Activated naive CD8-positive, alpha-beta T cell (primary cell): Measurements from ENCODE around the gene FGF12.

Experiments used
- H3K27ac Mint-ChIP-seq: one replicate; pipeline ENCODE4 v1.8.0; 2021; ENCODE audit warnings: mixed read lengths
- H3K27me3 Mint-ChIP-seq: one replicate; pipeline ENCODE4 v1.8.0; 2021; ENCODE audit warnings: mixed read lengths
- H3K36me3 Mint-ChIP-seq: one replicate; pipeline ENCODE4 v1.8.0; 2021; ENCODE audit warnings: mixed read lengths
- H3K4me1 Mint-ChIP-seq: one replicate; pipeline ENCODE4 v1.8.0; 2021; ENCODE audit warnings: low read depth, mixed read lengths
- H3K4me3 Mint-ChIP-seq: one replicate; pipeline ENCODE4 v1.8.0; 2021; ENCODE audit warnings: mild to moderate bottlenecking, mixed read lengths
- H3K9me3 Mint-ChIP-seq: one replicate; pipeline ENCODE4 v1.8.0; 2021; ENCODE audit warnings: low read depth, mixed read lengths

FGF12 gene

DNA sequence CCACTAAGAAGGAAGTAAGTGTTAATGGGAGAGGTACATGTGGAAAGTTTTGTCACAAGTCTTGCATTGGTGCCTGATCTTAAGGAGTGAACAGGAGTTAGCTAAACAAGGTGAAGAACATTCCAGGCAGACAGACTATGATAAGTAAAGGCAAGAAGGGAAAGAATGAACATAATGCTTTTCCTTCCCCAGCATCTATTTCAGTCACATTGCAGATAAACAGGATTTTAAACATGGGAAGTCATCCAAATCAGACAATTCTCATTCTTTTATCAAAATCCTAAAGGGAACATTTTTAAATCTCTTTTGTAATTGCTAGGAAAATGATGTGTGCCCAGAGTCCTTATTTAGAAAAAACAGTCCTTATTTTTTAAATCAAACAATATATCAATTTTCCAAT lies 424.6 kb downstream of the FGF12 start:
- H3K4me1 Mint-ChIP-seq, result no peaks in the 10 kb centered on the region
- H3K27me3 Mint-ChIP-seq, result no peaks in the 10 kb centered on the region
- no peaks in the 10 kb centered on the region for H3K9me3 Mint-ChIP-seq
- no peak overlapping the region for H3K4me3 Mint-ChIP-seq
- no peak overlapping the region for H3K27ac Mint-ChIP-seq
- no peaks in the 10 kb centered on the region for H3K36me3 Mint-ChIP-seq

DNA sequence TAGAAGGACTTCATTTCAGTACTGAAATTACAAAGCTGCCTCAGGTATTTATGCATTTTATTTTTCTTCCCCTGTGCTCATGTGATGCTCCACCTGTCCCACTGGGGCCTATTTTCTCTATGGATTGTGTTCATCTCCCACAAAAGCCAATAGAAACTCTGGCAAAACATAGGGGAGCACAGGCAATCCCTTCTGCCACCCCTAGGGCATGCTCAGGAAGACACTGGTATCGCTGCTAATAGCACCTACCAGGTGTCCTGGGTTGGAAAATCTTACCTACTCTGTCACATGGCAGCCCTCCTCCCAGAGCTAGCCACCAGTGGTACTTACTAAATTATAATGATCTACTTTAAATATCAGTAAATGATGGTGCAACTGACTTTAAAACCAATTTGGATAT lies 427.4 kb downstream of the FGF12 start:
- no peak overlapping the region for H3K4me3 Mint-ChIP-seq
- H3K27me3 Mint-ChIP-seq, result no peaks in the 10 kb centered on the region
- H3K9me3 Mint-ChIP-seq, result no peaks in the 10 kb centered on the region
- no peak overlapping the region for H3K27ac Mint-ChIP-seq
- no peaks in the 10 kb centered on the region for H3K36me3 Mint-ChIP-seq
- no peaks in the 10 kb centered on the region for H3K4me1 Mint-ChIP-seq

DNA sequence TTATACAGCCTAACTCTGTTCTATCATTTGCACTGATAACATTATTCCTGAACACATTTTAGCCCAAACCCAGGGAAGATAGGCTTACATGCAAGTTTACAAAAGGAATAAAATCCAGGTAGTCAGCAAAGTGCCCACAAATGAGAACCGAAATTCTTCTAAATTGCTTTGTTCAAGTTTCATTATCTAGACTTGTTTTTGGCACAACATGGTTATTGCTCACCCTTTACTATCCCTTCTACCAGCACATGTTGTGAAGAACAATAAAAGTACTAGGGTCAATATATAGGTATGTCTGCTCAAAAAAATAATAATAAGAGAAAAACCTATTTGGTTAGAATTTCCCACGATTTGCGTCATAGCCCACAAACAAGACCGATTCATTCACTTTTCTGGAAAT lies 430.5 kb downstream of the FGF12 start:
- H3K27me3 Mint-ChIP-seq, result no peaks in the 10 kb centered on the region
- H3K4me3 Mint-ChIP-seq, result no peak overlapping the region
- H3K36me3 Mint-ChIP-seq, result no peaks in the 10 kb centered on the region
- H3K9me3 Mint-ChIP-seq, result peaks cover 3% of the 10 kb centered on the region
- H3K27ac Mint-ChIP-seq, result no peak overlapping the region
- no peaks in the 10 kb centered on the region for H3K4me1 Mint-ChIP-seq

GRCh38 chr3:192284443-192285072 lies 442.8 kb downstream of the FGF12 start:
- H3K36me3 Mint-ChIP-seq, result no peaks in the 10 kb centered on the region
- no peak overlapping the region for H3K4me3 Mint-ChIP-seq
- no peaks in the 10 kb centered on the region for H3K4me1 Mint-ChIP-seq
- H3K27ac Mint-ChIP-seq, result no peak overlapping the region
- H3K27me3 Mint-ChIP-seq, result no peaks in the 10 kb centered on the region
- no peaks in the 10 kb centered on the region for H3K9me3 Mint-ChIP-seq

GRCh38 chr3:192281207-192281880 lies 446.0 kb downstream of the FGF12 start:
- H3K36me3 Mint-ChIP-seq, result no peaks in the 10 kb centered on the region
- H3K27ac Mint-ChIP-seq, result no peak overlapping the region
- H3K4me1 Mint-ChIP-seq, result no peaks in the 10 kb centered on the region
- no peaks in the 10 kb centered on the region for H3K9me3 Mint-ChIP-seq
- no peaks in the 10 kb centered on the region for H3K27me3 Mint-ChIP-seq
- no peak overlapping the region for H3K4me3 Mint-ChIP-seq

DNA sequence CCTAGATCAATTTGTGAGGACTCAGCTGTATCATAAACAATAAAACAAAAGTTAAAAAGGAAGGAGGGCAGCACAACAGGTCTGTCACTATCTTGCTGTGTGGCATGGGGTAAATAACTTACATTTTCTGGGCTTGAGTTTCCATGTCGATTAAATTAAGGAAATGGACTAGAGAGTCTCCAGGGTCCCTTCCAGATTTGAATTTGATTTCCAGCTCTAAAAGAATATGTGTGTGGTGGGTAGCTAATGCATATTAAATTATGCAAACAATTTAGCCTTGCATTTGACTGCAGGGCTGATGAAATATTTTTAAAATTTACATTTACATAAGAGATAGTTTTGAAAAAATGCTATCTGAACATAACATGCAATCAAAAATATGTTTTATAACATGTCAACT lies 447.7 kb downstream of the FGF12 start:
- no peaks in the 10 kb centered on the region for H3K9me3 Mint-ChIP-seq
- no peak overlapping the region for H3K27ac Mint-ChIP-seq
- H3K4me3 Mint-ChIP-seq, result no peak overlapping the region
- no peaks in the 10 kb centered on the region for H3K4me1 Mint-ChIP-seq
- no peaks in the 10 kb centered on the region for H3K36me3 Mint-ChIP-seq
- H3K27me3 Mint-ChIP-seq, result no peaks in the 10 kb centered on the region

GRCh38 chr3:192277477-192277876 lies 449.9 kb downstream of the FGF12 start:
- H3K4me1 Mint-ChIP-seq, result no peaks in the 10 kb centered on the region
- H3K27me3 Mint-ChIP-seq, result no peaks in the 10 kb centered on the region
- H3K9me3 Mint-ChIP-seq, result no peaks in the 10 kb centered on the region
- H3K27ac Mint-ChIP-seq, result no peak overlapping the region
- no peaks in the 10 kb centered on the region for H3K36me3 Mint-ChIP-seq
- no peak overlapping the region for H3K4me3 Mint-ChIP-seq

GRCh38 chr3:192275741-192276355 lies 451.5 kb downstream of the FGF12 start:
- Mint-ChIP-seq H3K27me3 (no peaks in the 10 kb centered on the region), H3K4me1 (no peaks in the 10 kb centered on the region), H3K4me3 (no peak overlapping the region), H3K27ac (no peak overlapping the region), H3K36me3 (no peaks in the 10 kb centered on the region), H3K9me3 (no peaks in the 10 kb centered on the region)

GRCh38 chr3:192273697-192274010 lies 453.7 kb downstream of the FGF12 start:
- no peaks in the 10 kb centered on the region for H3K27me3 Mint-ChIP-seq
- no peaks in the 10 kb centered on the region for H3K4me1 Mint-ChIP-seq
- no peaks in the 10 kb centered on the region for H3K36me3 Mint-ChIP-seq
- no peaks in the 10 kb centered on the region for H3K9me3 Mint-ChIP-seq
- no peak overlapping the region for H3K4me3 Mint-ChIP-seq
- no peak overlapping the region for H3K27ac Mint-ChIP-seq

GRCh38 chr3:192273001-192273696 lies 454.2 kb downstream of the FGF12 start:
- no peaks in the 10 kb centered on the region for H3K27me3 Mint-ChIP-seq
- H3K4me3 Mint-ChIP-seq, result no peak overlapping the region
- no peaks in the 10 kb centered on the region for H3K4me1 Mint-ChIP-seq
- H3K36me3 Mint-ChIP-seq, result no peaks in the 10 kb centered on the region
- no peak overlapping the region for H3K27ac Mint-ChIP-seq
- H3K9me3 Mint-ChIP-seq, result no peaks in the 10 kb centered on the region

DNA sequence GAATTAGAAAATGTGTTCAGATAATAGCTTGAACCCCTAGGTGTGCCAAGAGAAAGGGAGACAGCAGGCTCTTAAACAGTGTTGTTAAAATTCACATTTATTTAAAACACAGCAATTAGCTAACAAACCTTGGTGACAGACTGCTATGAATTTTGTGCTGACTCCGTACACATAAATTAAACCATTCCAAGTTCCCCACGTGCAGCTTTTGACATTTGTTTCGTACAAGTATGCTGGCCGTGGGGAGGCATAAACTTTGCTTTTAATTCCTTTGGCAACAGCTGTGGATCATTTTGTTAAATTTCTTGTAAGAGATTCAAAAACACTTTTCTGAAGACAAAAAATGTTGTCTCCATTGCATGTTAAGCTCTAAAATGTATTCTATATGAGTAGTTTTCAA lies 465.3 kb downstream of the FGF12 start:
- no peaks in the 10 kb centered on the region for H3K27me3 Mint-ChIP-seq
- no peaks in the 10 kb centered on the region for H3K4me1 Mint-ChIP-seq
- no peak overlapping the region for H3K27ac Mint-ChIP-seq
- H3K36me3 Mint-ChIP-seq, result no peaks in the 10 kb centered on the region
- no peak overlapping the region for H3K4me3 Mint-ChIP-seq
- H3K9me3 Mint-ChIP-seq, result peaks cover 6% of the 10 kb centered on the region

DNA sequence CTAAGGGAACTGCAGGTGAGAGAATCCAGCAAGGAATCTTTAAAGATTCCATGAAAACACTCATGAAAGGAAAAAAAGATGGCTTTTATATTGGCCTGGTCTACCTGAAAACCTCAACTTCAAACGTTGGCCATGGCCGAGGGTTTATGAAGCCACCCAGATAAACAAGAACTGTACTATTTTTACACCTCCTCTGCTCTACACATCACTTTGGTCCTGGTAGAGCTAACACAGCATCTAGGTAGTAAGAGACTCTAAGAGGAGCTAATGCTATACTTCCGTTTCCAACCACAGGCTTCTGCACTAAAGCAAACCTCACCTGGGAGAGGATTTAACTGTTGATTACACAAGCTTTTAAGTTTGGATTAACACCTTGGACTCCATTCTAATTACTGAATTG lies 466.2 kb downstream of the FGF12 start:
- peaks cover 6% of the 10 kb centered on the region for H3K9me3 Mint-ChIP-seq
- H3K27me3 Mint-ChIP-seq, result no peaks in the 10 kb centered on the region
- no peaks in the 10 kb centered on the region for H3K36me3 Mint-ChIP-seq
- H3K4me3 Mint-ChIP-seq, result no peak overlapping the region
- no peak overlapping the region for H3K27ac Mint-ChIP-seq
- H3K4me1 Mint-ChIP-seq, result no peaks in the 10 kb centered on the region

- H3K36me3 Mint-ChIP-seq, result no peaks in the 10 kb centered on the region
- no peaks in the 10 kb centered on the region for H3K27me3 Mint-ChIP-seq
- H3K9me3 Mint-ChIP-seq, result peaks cover 6% of the 10 kb centered on the region
- H3K4me3 Mint-ChIP-seq, result no peak overlapping the region
- no peak overlapping the region for H3K27ac Mint-ChIP-seq
- no peaks in the 10 kb centered on the region for H3K4me1 Mint-ChIP-seq
Measured at GRCh38 chr3:192260116-192261010, 467.0 kb downstream of the FGF12 start.

DNA sequence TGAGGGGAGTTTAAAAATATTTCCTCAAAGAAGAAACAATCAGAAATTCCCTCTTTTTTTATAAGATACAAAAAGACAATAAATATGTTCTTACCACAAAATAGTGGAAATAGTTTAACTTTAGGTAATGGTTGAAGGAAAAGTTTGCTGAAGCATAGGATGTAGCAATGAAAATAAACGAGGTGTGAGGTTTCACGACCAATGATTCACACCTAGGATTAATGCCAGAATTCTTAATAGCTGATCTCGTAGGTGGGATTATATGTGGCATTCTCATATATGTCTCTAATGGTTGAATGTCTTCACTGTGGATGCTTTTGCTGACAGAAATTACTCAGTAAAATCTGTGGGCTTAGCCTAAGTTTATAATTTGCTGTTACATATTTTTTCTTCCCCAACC lies 467.7 kb downstream of the FGF12 start:
- Mint-ChIP-seq H3K4me3 (no peak overlapping the region), H3K27ac (no peak overlapping the region), H3K27me3 (no peaks in the 10 kb centered on the region), H3K36me3 (no peaks in the 10 kb centered on the region), H3K4me1 (no peaks in the 10 kb centered on the region), H3K9me3 (peaks cover 6% of the 10 kb centered on the region)

GRCh38 chr3:192258721-192259120 lies 468.6 kb downstream of the FGF12 start:
- Mint-ChIP-seq H3K27ac (no peak overlapping the region), H3K4me3 (no peak overlapping the region), H3K4me1 (no peaks in the 10 kb centered on the region), H3K36me3 (no peaks in the 10 kb centered on the region), H3K9me3 (peaks cover 6% of the 10 kb centered on the region), H3K27me3 (no peaks in the 10 kb centered on the region)
